ENCODE data around the gene ADCY6.

The ADCY6 gene

DNA sequence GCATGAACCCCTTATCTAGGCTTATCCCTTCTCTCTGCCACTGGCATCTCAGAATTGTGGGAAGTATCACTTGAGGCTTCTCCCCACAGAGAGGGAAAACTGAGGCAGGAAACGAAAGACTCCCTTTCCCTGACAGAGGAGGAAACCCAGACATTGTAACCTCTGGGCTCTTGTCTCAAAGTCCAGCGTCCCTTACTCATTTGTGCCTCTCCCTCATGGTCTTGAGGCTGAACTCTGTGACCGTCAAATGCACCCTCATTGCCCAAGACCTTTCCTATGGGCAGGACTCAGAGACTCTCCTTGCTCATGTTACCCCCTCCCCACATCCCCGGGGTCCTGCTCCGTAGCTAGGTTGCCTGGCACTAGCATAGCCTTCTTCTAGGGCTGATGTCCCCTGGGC is 33.2 kb upstream of the ADCY6 start:
- TF ChIP-seq, protein P1, sequence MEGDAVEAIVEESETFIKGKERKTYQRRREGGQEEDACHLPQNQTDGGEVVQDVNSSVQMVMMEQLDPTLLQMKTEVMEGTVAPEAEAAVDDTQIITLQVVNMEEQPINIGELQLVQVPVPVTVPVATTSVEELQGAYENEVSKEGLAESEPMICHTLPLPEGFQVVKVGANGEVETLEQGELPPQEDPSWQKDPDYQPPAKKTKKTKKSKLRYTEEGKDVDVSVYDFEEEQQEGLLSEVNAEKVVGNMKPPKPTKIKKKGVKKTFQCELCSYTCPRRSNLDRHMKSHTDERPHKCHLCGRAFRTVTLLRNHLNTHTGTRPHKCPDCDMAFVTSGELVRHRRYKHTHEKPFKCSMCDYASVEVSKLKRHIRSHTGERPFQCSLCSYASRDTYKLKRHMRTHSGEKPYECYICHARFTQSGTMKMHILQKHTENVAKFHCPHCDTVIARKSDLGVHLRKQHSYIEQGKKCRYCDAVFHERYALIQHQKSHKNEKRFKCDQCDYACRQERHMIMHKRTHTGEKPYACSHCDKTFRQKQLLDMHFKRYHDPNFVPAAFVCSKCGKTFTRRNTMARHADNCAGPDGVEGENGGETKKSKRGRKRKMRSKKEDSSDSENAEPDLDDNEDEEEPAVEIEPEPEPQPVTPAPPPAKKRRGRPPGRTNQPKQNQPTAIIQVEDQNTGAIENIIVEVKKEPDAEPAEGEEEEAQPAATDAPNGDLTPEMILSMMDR (IDR thresholded peaks at IDR 0.05; ENCODE audit: low read depth, low read length): no peak
- no peak for DNase-seq (ENCODE audit: extremely low read depth, low read depth)

DNA sequence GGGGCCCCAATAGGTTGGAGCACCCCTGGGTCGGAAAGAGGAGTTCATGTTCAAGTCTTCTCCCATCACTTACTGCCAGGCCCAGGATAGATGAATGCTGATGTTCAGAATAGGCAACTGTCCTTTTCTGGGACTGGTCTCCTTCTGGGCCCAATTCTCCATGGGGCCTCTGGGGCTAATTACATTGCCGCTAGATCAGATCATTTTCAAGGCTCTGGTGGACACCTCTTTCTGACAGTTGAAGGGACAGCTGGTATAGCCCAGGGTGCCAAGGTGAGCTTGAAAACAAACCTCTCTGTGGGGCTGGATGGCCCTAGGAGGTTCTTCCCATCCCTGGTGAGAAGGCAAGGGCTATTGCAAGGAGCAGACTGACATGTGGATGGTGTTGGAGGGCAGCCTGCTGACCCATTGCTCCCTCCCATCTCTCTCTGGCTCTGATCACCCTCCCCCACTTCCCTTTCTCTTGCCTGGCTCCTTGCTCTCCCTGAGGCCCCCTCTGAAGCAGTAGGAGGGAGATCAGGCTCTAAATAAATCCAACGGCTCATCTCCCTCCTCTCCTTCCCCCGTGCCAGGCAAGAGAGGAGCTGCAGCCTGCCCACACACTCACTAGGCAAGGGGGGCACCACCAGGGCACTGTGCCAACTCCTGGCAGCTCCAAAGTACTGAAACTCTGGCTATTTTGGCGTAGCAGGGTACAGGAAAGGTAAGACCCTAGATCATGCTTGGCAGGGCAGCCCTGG is 31.3 kb upstream of the ADCY6 start:
- no peak for DNase-seq (ENCODE audit: extremely low read depth, low read depth)
- TF ChIP-seq, protein P1 (IDR thresholded peaks at IDR 0.05; ENCODE audit: low read depth, low read length): no peak

DNA sequence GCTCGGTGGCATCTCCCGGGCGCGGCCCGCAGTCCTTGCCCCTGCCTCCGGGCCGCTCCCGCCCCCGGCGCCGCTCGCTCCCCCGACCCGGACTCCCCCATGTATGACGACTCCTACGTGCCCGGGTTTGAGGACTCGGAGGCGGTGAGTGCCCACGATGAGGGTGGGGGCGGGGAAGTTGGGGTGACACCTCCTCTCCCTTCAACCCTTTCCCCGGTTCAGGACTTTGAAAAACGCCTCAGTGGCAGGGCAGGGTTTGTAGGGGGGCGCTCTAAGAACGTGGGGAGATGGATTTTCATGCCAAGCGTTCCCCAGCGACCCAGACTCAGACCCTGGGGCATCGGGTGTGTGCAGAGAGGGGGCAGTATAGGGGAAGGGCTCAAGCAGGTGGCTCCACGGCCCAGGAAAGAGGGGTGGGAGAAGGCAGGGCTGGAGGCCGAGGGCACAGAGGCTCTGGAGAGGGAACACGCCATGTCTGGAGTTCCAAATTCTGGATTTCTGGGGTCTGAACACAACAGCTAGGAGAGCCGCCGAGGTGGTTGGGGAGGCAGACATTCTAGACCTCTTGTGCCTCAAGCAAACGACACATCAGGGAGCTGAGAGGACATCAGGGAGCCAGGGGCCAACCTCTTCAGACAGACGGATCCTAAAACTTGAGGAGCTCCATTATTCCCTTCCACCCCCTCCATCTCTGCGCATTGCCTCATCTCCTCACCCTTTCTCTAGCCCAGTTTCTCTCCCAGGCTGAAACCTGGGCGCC is 30.1 kb upstream of the ADCY6 start:
- DNase-seq (ENCODE audit: extremely low read depth, low read depth): no peak
- TF ChIP-seq, protein P1 (IDR thresholded peaks at IDR 0.05; ENCODE audit: low read depth, low read length): peak; percentile 36

DNA sequence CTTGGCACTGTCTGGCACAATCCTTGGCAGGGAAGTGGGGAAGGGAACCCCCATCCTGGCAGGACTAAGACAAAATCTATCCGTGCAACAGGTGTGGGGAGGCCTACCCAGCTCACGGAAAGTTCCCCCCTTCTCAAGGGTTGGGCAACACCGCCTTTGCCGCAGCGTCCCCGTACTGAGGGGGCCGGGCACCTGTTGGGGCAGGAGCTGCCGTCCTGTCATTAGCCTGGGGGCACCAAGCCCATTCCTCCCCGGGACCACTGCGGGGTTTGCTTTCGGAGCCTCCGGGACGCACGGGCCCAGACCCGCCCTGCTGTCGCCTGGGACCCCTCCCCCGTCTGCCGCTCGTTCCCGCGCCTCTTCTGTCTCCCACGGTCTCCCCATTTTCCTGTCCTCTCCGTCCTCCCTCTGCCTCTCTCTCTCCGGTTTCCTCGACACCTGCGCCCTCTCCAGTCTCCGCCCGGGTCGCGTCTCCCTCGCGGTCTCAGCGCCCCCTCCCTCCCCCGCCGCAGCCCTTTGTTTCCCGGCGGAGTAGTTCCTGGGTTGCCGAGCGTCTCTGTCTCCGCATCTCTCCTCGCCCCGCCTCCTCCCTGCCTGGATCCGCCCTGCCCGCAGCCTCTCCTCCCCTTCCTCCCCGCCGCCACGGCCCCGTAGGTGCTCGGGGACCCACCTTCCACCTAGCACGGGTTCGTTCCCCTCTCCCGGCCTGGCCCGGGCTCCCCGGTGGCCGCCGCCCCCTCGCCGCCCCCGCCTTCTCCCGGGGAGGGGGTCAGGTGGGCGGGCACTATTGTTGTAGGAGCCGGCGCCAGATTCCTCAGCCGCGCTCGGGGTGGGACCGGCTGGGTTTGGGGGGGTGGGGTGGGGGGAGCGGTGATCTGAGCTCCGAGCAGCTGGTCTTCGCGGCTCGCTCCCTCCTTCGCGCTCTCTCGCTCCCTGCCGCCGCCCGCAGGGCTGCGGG is 29.3 kb upstream of the ADCY6 start, which contains the start of gene CACNB3:
TSS of gene CACNB3 (plus strand) at position 624 of the 958 bp plus-strand sequence. CDS start 434 bp downstream, outside the sequence.
- TF ChIP-seq, protein P1 (IDR thresholded peaks at IDR 0.05; ENCODE audit: low read depth, low read length): no peak

DNA sequence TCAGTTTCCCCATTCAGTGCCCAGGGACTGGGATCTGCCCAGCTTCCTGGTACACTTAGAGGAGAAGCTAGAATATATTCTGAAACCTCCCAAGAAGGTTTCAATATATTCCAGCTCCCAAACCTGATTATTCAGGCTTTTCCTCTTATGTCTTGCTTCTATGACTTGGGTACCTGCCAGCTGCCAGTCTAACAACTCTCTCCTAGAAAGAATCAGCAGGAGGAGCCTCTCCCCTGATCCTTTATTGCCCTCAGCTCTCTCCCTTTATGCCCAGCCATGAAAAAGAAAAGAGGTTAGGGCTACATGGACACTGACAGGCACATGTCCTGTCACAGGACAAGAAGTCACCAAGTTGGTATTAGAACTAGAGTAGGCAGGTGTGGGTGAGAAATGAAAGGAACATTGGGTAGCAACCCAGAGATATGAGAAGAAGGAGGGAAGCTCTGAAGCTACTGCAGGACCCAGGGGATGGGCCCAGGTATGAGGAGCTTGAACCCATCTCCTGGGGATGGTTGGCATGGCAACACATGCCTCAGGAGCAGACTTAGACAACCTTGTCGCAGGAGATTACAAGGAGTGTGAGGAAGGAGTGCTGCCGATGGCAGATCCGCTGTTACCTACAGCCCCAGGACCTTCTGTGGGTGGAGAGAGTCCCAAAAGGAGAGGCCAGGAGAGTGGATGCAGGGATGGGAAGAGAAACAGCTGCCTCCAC is 27.4 kb upstream of the ADCY6 start:
- DNase-seq (ENCODE audit: extremely low read depth, low read depth): no peak
- TF ChIP-seq, protein P1 (IDR thresholded peaks at IDR 0.05; ENCODE audit: low read depth, low read length): no peak

More for the DNA sequence above, 29.3 kb upstream of the ADCY6 start, which contains the start of gene CACNB3:
- DNase-seq (ENCODE audit: extremely low read depth, low read depth): no peak

All from AG09319 (cell line).